Hematopoietic multipotent progenitor cell treated with erythropoietin and hydrocortisone succinate and interleukin-3 and kit ligand, for 17 days (in vitro differentiated cells): ENCODE data around the gene GINS1.
"Not testable (repeated sequence)": the region's sequence is repeated elsewhere in the genome, so short reads cannot be mapped to it uniquely, and the experiment has no call there.

Experiments
- DNase-seq: peaks from one replicate; pipeline ENCODE4 v3.0.0-alpha.2; 2015; ENCODE audit warnings: low spot score

The GINS1 gene

GRCh38 chr20:25389858-25390537 lies 17.5 kb upstream of the GINS1 start:
- peak; percentile 19 for DNase-seq

- peak; percentile 81 for DNase-seq
Observed at GRCh38 chr20:25390538-25391528, 16.6 kb upstream of the GINS1 start, which contains the start of gene ABHD12. Gene ABHD12 (minus strand): TSS chr20:25390835. CDS start chr20:25390703, 132 bp downstream.

- no peak for DNase-seq
Observed at GRCh38 chr20:25394276-25394675, 13.2 kb upstream of the GINS1 start.

DNA sequence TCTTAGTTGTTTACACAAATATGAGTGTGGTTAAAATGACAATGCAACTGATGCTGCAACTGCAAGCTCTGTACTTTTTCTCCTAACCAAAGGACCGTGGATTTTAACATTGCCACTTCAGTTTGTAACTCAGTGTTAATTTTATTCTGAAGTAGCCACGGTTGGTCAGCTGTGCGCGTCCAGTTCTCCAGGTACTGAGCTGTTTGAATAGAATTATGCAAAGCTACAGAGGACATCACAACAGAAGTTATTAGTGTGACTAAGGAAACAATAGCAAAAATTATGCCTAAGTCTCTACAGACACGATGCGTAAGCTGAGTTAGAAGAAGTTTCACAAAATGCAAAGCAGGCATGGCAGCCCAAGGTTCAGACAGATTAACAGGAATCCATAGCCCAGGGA lies 12.5 kb upstream of the GINS1 start:
- DNase-seq, result no peak

DNA sequence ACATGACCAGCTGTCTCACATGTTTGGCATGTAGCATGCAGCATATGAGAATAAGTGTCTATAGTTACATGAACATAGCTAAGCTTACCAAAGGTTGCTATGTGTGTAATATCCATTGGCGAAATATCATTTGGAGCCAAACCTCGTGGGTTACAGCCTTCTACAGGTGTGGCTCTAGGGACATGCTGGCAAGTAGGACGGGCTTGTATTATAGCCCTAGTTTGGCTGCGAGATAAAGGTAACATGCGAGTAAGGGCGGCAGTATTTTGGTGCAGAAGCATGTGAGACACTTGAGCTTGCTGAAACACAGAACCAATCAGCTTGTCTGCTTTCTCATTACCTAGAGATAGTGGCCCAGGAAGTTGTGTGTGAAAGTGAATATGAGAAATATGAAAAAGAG lies 10.4 kb upstream of the GINS1 start:
- no peak for DNase-seq

GRCh38 chr20:25397821-25398220 lies 9.7 kb upstream of the GINS1 start:
- DNase-seq, result no peak

- no peak for DNase-seq
Observed at GRCh38 chr20:25398376-25399036, 9.0 kb upstream of the GINS1 start.

GRCh38 chr20:25399037-25399430 lies 8.4 kb upstream of the GINS1 start:
- peak; percentile 46 for DNase-seq

- not testable (repeated sequence) for DNase-seq
Observed at GRCh38 chr20:25400291-25400732, 7.2 kb upstream of the GINS1 start.

DNA sequence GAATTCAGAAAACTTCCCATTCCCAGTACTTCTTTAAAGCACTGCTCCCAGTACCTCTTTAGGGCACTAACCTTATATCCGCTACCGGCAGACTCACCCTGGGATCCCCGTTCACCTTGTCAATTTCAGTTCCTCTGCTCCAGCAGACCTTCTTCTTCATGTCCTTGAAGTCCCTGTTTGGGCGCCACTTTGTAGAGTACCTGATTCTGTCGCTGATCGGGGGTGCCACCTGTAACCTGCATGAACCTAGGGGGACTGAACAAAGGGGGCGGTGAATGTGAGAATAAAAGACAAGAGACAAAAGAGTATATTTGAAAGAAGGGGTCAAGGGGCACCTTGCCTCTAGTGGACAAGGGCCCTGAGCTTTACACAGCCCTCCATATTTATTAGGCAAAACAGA lies 4.9 kb upstream of the GINS1 start:
- no peak for DNase-seq

DNA sequence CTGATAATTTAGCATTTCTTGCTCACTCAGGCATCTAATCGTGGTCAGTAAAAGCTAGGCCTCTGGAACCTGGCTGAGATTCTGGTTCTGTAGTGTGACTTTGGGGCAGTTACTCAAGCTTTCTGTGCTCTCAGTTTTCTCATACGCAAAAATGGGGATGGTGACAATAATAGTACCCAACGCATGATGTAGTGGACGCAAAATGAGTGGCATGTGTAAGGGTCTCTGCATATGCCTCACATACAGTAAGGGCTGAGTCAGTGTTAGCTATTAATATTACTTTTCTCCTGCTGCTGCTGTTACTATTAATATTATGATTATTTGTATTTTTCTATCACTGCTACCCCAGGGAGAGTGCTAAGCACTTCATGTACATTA lies 686 bp downstream of the GINS1 start:
- DNase-seq, result no peak

DNA sequence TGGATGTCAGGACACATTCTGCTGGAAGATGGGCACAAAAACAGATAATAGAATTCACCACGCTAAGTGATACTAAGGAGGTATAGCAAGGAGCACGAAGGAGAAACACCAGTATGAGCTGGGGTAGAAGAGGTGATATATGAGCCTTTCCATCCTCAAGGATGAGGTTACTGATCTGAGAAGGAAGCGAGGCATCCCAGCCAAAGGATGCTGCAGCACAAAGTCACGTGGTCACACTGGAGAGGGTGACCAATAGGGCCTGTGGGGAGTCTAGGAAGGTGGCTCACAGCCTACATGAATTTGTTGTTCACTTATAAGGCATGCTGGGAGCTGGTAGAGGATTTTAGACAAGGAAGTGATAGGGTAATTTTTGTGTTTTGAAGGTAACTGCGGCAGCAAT lies 1.4 kb downstream of the GINS1 start:
- no peak for DNase-seq

- DNase-seq, result no peak
Observed at GRCh38 chr20:25418776-25419175, 11.3 kb downstream of the GINS1 start.

DNA sequence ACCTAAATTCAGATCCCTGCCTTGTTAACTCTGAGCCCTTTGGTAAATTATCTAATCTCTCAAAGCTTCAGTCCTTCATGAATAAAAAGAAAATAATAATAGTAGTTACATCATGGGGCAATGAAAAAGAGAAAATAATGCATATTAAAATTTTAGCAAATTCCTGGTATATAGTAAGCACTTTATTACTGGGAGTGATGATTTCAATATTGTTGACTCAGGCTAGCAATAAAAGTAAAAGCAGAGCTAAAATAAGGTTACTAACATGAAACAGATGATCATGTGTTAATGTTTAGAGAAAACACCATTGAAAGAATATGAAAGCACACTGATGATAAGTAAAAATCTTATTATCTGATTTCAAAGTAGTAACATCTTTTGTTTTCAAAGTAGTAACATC lies 13.6 kb downstream of the GINS1 start:
- DNase-seq, result no peak

GRCh38 chr20:25422032-25422431 lies 14.6 kb downstream of the GINS1 start:
- DNase-seq, result no peak

GRCh38 chr20:25424536-25424935 lies 17.1 kb downstream of the GINS1 start:
- no peak for DNase-seq

- DNase-seq, result no peak
Observed at GRCh38 chr20:25437153-25437581, 29.7 kb downstream of the GINS1 start.

DNA sequence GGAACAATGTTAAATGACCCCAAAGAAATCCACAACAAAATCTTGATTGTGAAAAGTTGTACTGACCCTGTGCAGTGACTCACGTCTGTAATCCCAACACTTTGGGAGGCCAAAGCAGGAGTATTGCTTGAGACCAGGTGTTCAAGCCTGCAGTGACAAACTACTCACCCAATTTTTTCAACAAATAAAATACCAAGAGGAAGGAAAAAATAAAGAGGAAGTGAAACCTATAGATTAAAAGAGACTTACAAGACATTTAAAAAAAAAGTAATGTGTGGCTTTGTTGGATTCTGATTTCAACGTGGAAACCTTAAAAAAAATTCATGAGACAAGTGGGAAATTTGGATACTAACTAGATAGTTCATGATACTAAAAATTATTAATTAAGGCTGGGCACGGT lies 31.9 kb downstream of the GINS1 start:
- DNase-seq, result no peak

- no peak for DNase-seq
Observed at GRCh38 chr20:25444556-25444955, 37.1 kb downstream of the GINS1 start.

DNA sequence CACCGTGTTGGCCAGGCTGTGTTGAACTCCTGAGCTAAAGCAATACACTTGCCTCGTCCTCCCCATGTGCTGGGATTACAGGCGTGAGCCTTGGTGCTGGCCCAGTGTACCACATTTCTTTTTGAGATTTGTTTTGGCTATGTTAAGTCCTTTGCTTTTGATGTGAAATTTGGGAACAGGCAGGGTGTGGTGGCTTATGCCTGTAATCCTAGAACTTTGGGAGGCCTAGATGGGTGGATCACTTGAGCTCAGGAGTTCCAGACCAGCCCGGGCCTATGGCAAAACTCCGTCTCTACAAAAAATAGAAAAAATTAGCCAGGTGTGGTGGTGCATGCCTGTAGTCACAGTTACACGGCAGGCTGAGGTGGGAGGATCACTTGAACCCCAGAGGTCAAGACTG lies 40.2 kb downstream of the GINS1 start:
- no peak for DNase-seq

- no peak for DNase-seq
Observed at GRCh38 chr20:25452333-25452732, 44.9 kb downstream of the GINS1 start.

DNA sequence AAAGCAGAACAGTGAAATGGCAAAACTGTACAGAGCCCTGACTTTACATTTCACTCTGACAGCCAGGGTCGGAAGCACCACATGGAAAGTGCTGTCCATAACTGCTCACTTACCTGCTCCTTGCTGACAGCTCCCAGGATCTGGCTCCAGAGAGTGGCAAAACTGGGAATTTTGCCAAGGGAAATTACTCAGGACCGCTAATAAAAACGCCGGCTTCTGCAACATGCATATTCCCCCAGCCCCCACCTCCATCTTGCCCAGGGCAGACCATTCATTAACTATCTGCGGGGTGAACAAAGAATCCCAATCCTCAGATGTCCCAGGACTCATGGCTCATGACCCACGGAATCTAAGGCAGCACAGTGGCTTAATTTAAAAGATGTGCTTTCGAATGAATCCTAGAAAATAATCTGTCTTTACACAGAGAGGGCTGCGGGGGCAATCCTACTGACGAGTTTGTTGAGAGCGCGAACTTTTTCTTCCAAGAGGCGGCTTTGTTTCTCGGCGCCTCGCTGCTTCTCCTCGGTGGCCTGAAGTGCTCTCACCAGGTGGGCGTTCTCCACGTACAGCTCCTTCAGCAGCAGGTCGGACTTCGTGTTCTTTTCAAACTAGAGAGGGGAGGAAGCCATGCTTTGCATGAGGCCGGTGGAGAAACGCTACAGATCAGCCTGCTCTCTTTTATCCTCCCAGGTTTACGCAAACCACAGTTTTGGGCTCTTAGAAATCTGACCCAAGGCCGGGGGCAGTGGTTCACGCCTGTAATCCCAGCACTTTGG lies 45.8 kb downstream of the GINS1 start:
- DNase-seq, result no peak
